GM21447 (cell line): ENCODE data around the gene C1orf35.

Experiments
- ATAC-seq: cut with Tn5 transposase; IDR thresholded peaks from one replicate; pipeline ENCODE4 v1.9.1; 2021; ENCODE audit not compliant: unreplicated experiment

The C1orf35 gene

GRCh38 chr1:228102791-228103620, at the start of gene C1orf35:
C1orf35 (minus strand) TSS chr1:228103325; CDS start chr1:228103227, 98 bp downstream.
- ATAC-seq = peak; percentile 60

DNA sequence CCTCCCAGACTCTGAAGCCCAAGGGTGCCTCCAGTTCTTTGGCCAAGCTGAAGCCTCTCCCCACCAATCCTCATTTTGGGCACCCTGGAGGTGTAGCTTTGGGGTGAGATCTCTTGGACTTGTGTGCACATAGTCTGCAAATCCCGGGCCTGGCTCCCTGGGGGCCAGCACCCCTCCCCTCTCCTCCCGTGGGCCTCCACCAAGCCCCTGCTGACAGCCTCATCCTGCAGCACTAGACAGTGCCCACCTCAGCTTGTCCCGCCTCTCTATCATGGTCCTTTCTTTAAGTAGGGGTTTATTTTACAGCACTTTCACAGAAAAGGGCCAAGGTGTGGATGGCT, 49.8 kb upstream of the C1orf35 start:
- no peak for ATAC-seq

GRCh38 chr1:228152097-228152917, 49.2 kb upstream of the C1orf35 start:
- no peak for ATAC-seq

- no peak for ATAC-seq
Observed at GRCh38 chr1:228151180-228151925, 48.2 kb upstream of the C1orf35 start.

GRCh38 chr1:228150461-228151179, 47.5 kb upstream of the C1orf35 start:
- no peak for ATAC-seq

GRCh38 chr1:228150120-228150460, 47.0 kb upstream of the C1orf35 start:
- ATAC-seq = no peak

- ATAC-seq = no peak
Observed at GRCh38 chr1:228149406-228150119, 46.4 kb upstream of the C1orf35 start, which contains the start of gene GJC2. GJC2 (plus strand) TSS chr1:228149930; CDS start chr1:228157759, 7,829 bp downstream.

- ATAC-seq = no peak
Observed at GRCh38 chr1:228148935-228149405, 45.8 kb upstream of the C1orf35 start.

- ATAC-seq = no peak
Observed at GRCh38 chr1:228148196-228148861, 45.2 kb upstream of the C1orf35 start.

DNA sequence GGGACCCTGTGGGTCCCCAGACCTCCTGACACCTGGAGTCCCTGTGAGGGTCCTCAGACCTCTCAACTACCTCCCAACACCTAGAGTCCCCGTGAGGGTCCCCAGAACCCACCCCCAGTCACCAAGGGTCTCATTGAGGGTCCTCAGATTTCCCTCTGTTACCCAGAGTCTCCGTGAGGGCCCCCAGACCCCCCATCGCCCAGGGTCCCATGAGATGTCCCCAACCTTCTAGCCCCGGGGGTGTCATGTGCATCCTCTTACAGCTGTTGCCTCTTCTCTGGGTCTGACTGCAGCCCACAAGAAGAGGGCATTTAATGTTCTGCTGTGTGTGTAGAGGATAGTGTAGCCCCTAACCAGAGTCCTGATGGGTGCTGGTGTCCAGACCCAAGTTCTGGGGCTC, 44.6 kb upstream of the C1orf35 start:
- ATAC-seq = no peak

DNA sequence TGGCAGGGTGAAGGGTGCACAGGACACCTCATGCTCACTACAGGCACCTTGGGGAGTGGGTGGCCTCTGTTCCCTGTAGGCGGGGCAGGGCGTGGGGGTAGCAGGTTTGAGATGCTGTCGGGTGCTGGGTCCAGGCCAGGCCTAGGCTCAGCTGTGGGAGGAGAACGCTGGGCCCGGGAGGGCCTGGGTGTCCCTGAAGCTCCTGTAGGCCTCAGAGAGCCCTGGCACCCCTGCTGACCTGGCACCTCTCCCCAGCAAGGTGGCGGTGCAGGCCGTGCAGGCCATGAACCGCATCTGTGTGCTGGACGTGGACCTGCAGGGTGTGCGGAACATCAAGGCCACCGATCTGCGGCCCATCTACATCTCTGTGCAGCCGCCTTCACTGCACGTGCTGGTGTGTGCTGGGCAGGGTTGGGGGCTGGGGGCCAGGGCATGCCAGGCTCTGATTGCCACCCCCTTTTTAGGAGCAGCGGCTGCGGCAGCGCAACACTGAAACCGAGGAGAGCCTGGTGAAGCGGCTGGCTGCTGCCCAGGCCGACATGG, 44.1 kb upstream of the C1orf35 start:
- no peak for ATAC-seq

DNA sequence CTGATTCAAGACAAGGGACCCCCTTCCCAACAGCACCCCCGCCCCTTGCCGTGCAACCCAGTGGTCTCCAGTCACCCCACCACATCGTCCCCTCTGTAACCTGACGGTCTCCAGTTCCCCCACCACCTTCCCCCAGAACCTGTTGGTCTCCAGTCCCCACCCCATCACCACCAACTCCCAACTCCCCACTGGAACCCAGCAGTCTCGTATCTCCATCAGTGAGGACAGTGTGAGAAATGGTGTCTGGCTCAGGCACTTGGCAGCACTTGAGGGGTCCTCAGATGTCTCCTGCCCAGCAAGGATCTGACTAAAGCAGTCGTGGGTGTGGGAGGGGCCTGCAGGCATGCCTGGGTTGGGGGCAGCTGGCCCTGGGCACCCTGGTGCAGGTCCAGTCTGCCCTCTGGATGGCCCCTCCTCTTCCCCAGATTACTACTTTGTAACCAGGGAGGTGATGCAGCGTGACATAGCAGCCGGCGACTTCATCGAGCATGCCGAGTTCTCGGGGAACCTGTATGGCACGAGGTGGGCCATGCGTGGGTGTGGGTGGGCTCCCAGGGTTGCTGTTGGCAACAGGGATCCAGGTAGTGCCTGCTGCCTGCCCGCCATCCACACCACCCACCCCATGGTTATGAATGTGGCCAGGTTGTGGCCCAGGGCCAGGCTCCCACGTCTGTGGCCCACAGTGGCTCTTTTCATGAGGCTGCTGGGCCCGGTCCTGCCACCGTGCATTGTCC, 43.5 kb upstream of the C1orf35 start:
- ATAC-seq = no peak

DNA sequence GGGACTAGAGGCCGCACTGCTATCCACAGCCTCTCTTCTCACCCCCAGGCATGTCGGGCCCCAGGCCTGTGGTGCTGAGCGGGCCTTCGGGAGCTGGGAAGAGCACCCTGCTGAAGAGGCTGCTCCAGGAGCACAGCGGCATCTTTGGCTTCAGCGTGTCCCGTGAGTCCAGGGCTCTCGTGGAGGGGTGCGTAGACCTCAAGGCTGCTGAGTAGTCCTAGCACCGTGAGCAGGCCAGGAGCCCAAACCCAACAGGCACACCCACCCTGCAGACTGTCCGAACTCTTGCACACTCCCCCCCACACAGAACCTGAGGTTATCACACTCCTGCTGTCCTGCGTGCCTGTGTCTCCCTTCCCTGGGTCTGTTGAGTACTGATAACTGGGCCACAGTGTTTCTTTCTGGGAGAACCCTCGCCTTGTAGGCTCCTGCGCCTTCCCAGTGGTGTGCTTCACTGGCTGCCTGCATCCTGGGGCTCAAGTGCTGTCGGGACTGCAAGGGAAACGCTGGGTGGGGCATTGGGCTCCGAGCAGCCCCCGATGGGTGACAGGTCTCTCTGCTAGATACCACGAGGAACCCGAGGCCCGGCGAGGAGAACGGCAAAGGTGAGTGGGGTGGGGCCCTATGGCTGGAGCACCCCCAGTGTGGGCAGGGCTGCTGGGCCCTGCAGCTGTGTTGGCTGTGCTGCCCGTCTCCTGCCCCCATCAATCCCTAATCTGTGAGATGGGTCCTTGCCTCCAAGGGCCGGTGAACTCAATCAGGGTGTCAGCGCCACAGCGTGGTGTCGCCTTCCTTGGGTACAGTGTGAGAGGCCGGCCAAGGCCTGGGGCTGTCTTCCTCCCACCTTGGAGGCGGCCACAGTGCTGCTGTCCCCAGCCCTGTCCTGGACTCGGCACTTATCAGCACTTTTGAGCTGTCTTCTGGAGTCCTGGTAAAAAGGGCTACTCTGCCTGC, 42.6 kb upstream of the C1orf35 start:
- ATAC-seq = no peak

- no peak for ATAC-seq
Observed at GRCh38 chr1:228144993-228145343, 41.8 kb upstream of the C1orf35 start.

DNA sequence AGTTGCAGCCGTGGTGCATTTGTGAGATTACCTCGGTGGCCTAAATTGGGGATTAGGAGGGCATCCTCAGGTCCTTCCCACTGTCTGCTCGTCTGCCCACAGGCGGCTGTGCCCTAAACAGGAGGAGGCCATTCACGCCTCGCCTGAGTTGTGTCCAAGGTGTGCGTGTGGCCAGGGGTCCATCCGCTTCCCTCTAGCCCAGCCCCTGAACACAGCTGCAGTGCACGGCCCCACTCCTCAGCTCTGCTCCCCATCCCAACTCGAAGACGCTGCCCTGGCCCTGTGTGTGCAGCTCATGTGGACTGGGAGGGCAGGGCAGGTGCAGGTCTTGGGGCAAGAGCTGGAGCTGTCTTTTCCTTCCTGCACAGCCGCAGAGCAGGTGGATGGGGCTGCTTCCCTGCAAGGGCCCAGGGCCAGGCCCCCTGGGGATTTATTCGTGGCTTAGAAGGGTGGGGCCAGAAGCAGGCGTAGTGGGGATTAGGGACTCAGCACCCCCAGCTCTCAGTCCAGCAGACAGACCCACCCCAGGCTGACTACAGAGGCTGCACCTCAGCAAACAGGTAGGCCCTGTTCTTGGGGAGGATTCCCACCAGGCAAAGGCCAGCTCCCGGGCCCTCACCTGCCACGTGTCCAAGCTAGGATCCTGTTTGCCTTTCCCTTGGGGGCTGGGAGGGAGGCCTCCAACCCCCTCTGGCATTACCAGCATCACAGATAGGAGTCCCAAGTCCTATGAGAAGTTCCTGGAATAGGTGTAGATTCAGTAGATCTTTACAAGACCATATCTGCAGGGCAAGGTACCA, 41.3 kb upstream of the C1orf35 start:
- no peak for ATAC-seq

GRCh38 chr1:228143480-228144192, 40.5 kb upstream of the C1orf35 start:
- ATAC-seq = no peak
